Fibroblast of upper back skin (primary cell): ENCODE results near the gene SCNN1A.

ENCODE experiments used
- DNase-seq: peaks from one replicate; pipeline ENCODE4 v3.0.0-alpha.2; 2013

Gene SCNN1A

DNA sequence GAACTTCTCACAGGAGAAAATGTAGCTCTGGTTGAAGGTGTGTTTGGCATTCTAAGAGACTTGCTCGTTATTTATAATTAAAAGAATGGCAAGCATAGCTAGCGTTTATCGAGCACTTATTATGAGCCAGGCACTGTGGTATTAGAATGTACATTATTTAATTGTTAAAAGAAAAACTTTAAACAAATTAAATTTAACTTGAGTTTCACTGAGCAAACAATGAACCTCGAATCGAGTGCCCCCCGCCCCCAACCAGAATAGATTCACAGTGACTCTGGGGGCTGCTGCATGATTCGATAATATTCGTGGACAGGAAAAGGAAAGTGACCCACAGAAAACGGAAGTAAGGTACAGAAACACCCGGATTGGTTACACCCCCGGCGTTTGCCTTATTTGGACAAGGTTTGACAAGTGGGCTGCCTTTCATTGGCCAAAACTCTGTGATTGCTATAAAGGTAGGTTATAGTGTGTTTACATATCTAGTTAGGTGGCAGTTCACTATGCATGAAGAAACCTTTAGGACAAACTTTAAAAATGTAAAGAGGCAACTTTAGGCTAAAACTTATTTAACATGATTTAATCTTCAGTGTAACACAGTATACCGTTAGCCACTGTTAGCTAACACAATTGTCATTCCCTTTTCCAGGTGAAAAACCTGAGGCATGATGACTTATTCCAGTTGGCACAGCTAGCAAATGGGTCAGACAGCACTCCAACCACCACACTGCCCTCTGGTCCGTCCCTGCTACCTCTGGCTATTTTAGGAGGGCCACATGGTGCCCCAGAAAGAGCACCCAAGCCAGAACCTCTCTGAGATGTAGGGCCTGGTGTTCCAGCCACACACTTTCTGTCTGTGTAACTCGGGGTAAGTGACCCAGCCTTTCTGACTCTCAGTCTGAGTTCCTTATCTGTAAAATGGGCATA, 7.1 kb downstream of the SCNN1A start:
- DNase-seq: no peak

DNA sequence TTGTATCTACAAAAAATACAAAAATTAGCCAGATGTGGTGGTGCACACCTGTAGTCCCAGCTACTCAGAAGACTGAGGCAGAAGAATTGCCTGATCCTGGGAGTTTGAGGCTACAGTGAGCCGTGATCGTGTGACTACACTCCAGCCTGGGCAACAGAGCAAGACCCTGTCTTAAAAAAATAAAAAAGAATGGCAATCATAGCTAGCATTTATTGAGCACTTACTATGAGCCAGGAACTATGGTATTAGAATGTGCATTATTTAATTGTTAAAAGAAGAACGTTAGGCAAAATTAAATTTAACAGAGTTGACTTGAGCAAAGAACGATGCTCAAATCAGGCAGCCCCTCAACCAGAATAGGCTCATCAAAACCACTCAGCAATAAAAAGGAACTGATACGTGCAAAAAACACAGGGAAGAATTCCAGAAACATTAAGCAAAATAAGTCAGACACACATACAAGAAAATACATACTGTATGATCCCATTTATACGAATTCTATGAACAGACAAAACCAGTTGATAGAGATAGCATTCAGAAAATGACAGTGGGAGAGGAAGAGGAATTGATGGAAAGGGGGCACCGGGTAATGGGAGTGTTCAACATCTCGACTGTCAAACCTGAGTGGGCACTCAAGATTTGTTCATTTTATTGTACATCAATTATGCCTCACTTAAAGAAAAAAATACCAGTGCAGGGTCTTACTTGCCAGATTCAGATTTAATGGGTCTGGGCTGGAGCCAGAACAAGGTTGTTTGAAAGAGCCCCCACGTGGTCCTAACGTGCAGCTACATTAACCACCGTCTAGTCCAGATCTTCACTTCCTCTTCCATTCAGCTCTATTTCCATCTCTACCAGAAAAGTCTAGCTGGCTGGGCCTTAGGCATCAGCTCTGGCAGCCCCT, 8.0 kb downstream of the SCNN1A start:
- DNase-seq: peak; percentile 62

DNA sequence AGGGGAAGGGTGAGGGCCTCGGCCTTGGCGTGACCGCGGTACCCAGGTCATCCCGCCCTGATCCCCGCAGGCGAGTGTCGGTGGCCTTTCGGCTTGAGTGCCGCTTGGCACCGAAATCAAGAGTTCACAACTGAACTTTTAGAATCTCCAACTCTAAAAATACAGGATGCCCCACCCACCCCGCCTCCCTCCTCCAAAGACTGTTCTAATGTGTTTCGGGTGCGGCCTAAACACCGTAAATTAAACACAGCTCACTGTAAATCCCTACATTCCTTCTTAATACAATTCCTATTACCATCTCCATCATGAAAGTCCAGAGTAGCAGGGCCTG, 11.4 kb downstream of the SCNN1A start:
- DNase-seq: no peak

DNA sequence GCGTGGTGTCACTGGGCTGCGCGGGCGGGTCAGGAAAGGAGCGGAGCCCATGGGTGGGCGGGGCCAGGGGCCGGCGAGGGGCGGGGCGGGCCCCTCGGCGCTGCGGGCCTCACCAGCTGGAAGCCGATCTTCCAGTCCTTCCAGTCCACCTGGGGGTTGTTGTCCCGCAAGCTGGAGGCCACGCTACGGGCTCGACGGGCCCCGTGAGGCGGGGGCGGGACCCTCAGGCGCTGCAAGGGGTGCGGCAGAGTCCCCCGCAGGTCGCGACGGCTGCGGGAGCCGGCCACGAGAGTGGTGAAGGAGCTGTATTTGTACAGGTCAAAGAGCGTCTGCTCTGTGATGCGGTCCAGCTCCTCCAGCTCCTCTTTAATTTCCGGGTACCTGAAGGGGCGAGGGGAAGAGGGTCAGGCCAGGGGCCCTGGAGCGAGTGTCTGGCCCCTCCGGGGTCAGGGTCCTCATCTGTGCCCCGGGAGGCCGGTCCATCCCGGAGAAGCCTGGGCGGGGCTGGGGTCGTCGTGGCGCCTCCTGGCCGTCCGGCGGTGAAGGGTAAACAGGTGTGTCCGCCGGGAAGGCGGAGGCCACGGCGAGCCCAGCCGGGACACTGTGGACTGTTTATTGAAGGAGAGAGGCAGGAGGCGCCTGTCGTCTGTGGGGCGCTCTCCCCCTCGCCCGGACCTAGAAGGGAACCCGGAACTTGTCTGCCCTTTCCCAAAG, 11.9 kb downstream of the SCNN1A start:
- peak; percentile 48 for DNase-seq

DNA sequence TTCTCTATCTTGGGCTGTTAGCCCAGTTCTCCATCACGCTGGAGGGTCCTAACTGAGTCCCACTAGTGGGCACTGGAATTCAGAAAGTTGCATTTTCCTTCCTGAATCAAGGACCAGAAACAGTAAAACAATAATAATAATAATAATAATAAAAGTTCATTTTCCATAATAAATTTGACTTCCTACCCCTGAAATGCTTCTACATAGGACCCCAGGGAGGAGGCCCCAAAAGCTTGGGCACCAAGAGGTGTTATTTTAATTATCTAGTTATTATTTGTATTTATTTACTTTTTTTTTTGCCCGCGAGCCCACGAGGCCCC, 12.4 kb downstream of the SCNN1A start:
- no peak for DNase-seq

DNA sequence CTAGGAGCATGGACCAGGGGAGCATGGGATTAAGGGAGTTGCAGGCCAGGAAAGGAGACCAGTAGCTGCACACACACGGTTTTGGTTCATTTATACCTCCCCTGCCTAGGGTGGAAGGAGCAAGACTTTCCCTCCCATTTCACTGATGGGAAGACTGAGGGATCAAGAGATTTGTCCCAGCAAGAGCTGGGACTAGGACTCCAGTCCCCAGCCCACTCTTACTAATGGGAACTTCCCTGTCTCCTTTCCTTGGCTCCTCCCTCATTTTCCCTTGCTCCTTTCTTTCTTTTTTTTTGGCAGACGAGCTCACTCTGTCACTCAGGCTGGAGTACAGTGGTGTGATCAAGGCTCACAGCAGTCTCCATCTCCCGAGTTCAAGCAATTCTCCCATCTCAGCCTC, 13.0 kb downstream of the SCNN1A start:
- no peak for DNase-seq

DNA sequence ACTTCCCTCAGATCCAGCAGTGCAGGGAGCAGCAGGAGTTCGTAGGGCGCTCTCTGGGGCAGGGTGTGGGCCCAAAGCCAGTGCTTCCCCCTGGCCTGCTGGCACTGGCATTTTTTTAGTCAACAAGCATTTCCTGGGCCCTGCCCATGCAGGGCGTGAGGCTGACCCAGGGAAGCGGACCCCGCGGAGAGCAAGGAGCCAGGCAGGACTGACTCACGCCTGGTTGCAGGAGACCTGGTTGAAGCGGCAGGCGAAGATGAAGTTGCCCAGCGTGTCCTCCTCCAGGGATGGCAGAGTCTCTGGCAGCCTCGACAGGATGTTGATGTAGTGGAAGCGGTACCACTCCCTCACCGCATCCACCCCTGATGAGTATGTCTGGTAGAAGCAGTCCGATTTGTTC, 13.5 kb downstream of the SCNN1A start:
- DNase-seq: no peak

DNA sequence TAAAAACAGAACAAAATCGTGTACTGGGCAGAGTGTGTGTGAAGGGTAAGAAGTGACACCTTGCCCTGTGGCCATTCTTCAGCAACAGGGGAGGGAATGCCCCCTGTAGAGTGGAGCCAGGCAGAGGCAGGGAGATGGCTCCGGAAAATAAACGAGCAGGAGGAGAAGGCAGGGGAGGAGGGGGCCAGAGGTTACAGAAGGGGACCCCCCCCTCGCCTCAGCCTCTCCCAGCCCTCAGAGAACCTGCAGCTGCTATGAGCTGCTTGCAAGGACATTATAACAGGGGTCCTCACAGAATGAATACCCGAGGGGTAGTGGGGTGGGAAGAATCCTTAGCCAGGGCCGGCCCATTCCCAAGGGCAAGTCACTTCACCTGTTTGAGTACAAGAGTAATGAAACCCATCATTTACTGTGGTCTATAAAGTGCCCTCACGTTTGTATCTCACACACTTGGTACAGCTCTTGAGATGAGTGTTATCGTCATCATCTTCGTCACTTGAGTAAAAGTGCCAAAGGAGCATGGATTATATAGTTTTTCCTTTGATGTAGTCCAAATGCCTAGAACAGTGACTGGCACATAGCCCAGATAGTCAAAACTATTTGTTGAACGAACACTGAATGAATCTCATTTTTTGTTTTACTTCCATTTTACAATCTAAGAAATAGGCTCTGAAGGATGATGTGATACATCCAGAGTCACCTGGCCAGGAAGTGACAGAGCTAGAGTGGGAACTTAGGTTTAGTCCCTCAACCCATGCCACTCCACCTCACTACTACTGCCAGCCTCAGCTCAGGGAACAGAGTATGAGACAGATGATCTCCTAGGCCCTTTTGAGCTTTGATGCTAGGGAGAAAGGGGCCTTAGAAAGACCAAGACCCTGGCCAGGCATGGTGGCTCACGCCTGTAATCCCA, 14.5 kb downstream of the SCNN1A start:
- DNase-seq: no peak

DNA sequence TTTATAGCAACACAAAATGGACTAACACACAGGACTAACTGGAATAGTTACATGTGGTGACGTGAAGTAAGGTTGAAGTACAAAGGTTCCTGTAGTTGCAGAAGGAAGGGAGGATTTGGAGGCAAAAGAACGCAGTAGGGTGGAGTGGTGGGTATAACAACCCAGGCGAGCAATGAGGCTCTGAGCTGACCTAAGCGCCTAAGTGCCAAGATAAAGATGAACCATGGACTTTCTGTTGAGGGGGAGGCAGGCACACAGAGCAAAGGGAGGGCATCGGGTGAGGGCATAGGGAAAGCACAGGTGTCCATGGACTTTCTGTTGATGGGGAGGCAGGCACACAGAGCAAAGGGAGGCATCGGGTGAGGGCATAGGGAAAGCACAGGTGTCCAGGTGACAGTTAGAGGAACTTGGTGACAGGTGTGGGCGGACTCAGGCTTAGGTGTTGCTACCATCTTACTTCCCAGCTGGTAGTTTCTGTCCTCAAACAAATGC, 15.2 kb downstream of the SCNN1A start:
- no peak for DNase-seq

DNA sequence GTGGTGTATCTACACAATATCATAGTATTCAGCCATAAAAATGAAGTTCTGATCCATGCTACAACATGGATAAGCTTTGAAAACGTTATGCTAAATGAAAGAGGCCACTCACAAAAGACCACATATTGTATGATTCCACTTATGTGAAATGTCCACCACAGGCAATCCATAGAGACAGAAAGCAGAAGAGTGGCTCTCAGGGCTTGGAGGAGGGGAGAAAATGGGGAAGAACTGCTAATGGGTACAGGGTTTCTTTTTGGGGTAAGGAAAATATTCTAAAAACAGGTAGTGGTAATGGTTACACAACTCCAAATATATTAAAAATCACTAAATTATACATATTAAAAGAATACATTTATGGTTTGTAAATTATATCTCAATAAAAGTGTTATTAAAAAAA, 16.5 kb downstream of the SCNN1A start:
- DNase-seq: no peak

DNA sequence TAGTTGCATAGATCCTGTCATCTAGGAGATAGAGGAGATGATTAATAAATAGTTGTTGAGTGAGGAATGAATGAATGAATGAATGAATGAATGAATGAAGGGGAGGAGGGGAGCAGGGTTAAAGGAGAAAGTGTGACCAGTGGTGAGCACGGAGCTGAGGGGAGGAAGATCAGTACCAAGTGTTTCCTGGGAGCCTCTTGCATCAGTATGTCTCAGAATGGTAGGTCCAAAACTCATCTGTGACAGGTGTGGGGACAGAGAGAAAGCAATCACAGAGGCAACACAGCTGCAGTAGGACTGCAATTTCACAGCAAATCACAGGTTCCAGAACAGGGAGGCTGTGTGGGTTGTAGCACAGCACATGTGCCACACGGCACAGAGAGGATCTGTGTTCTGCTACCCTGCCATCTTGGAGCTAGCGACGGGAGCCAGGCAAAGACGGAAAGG, 19.0 kb downstream of the SCNN1A start:
- no peak for DNase-seq

DNA sequence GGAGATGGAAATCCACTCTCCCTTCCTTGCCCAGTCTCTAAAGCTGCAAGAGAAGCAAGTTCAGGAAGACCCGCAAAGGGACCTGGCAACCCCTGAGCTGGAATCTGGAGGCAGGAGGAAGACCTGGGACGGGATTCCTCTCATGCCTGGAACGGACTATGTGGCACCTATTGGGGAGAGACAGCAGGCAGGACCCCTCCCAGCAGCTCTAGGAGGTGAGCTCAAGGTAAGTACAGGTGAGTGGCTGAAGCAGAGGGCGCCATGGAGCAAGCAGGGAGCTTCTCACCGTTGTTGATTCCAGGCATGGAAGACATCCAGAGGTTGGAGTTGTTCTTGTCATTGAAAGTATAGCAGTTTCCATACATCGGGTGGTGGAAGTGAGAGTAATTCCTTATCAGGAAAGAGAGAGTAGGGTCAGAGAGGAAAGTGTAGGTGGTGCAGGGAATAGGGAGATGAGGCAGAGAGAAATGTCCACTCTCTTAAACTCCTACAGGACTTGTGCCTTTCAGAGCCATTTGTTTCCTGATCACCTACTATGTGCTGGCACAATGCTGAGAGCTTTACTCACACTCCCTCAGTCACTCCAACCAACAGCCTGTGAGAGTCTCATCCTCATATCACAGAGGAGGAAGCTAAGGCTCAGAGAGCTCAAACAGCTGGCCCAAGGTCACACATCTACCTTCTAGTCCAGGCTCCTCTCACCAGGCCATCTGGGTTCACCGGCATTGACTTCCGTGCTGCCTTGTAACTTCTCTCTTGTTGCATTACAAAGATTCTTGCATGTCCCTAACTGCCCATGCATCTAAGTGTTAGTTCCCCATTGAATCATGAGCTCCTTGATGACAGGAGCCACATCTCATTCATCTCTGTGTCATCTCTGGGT, 19.6 kb downstream of the SCNN1A start:
- DNase-seq: no peak

DNA sequence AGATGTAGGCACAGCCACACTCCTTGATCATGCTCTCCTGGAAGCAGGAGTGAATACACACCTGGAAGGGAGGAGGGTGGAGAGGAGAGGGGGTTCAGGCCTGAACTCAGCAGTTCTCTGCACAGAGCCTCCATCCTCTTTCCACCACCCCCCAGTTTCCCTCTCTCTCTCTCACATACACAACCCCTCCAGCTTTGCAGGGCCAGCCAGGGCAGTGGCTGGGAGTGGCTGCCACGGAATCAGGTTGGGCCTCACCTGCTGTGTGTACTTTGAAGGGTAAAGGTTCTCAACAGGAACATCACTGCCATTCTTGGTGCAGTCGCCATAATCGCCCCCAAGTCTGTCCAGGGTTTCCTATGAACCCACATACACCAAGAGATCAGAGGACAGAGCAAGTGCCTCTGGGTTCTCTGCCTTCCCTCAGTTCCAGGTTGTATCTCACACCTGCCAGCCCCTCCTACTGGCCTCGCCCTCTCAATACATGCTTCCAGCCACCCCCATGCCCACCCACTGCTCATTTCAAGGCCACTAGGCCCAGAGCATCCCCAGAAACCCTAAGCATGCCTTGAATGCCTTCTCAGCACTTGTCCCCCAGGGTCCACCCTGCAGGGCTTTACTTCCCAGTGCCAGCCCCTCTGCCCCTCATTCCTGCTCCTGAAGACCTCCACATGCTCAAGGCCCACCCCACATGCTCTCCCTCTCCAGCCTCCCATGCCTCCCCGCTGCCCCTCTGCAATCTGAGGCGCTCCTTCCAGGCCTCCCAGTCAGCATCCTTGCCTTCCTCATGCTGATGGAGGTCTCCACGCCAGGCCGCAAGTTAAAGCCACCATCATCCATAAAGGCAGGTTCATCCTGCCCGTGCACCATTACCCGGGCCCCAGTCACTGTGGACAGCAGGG, 20.6 kb downstream of the SCNN1A start:
- no peak for DNase-seq

DNA sequence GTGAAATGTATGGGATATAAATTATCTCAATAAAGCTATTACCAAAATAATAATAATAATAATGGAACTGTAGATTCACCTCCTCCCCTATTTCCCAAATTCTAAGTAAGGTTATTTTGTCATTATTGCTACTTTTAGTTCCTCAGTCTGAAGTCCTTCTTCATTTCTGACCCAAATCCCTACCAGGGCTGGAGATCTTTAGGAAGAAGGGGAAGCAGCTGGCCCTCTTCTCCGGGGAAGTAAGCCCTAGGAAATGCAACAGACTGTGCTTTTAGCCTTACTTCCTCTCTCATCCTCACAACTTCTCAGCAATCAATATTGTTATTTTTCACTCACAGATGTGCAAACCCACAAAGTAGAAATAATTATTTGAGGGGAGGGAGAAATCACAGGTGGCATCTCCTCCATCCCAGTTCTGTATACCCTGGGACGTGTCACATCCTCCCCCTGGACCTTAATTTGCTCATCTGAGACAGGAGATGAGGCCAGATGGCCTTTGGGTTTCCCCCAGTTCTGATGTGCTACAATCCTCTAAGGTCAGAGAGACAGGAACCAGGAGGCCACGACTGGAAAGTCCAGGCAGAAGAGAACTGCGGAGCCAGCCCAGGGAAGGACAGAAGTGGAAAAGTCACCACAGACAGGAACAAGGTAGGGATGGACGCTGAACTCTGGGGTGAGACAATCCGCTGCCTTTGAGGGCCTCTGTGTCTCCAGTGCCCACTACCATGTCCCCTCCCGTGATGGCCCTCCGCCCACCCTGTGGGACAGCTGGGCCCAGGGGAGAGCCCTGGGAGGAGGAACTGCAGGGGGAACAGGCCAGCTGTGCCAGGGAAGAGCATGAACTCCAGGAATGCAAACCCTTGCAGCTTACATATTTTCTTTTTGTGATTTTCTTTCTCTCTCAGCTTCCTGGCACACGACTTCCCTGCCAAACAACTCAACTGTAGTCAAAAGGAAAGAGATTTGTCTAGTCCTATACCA, 22.9 kb downstream of the SCNN1A start:
- no peak for DNase-seq

DNA sequence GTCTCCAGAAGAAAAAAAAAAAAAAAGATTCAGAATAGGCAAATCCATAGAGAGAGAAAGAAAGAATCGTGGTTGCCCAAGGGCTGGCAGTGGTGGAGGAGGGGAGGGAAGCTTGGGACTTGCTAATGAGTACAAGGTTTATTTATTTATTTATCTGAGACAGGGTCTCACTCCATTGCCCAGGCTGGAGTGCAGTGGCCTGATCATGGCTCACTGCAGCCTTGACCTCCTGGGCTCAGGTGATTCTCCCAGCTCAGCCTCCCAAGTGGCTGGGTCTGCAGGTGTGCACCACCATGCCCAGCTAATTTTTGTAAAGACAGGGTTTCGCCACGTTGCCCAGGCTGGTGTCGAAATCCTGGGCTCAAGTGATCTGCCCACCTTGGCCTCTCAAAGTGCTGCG, 23.7 kb downstream of the SCNN1A start:
- DNase-seq: no peak

DNA sequence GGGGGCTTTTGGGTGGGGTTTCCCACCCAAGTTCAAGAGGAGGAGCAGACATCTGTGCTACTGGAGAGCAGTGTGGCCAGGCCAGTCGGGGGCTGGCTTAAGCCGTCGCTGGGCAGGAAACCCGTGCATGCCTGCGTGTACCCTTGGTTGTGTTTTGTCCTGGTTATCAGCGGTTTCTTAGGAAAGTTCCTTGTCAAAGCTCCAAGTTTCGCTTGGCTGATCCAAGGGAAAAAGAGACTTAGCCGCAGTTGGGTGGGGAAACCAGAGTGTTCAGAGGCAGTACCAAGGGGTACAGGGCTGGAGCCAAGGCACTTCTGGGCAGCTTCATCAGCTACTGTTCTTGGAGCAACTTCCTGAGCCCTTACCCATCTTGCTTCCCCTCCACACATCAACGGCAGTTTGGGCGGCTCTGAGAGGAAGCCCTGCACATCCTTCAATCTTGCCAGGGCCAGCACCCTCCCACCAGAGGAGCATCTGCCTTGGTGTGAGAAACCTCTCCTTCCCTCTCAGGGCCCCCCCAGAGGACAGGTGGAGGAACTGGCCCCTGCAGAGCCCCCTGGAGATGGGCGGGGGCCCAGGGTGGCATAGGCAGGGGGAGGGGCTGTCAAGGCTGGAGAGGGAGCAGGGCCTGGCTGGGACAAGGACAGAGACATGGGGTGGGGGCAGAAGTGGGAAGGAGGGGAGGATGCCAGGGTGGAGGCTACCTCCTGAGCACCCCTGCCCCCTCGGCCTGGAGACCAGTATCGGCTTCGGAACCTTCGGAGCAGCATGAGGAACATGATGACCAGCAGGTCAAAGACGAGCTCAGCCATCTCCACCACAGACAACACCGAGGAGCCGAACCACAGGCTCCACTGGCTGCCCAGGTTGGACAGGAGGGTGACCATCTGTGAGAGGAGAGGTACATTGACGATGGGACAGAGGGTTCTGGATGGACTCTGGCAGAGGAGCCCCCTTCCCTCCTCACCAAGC, 27.7 kb downstream of the SCNN1A start:
- DNase-seq: no peak

DNA sequence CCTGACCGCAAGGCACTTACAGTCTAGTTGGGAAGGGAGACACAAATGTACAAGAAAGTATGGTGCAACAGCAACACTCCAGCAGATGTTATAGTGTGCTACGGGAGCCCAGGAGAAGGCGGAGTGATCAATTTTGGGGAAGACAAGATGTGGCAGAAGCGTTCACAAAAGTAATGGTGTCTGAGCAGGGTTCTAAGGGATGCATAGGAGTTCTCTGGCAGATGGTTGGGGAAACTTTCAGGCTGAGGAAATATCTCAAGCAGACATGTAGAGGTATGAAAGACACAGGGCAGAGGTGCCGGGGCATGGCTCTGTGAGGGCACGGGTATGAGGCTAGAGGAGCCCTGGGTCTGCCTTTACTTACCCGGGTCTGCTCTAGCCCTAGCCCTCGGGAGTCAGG, 28.4 kb downstream of the SCNN1A start:
- no peak for DNase-seq
